ENCODE results near the gene GPRIN2.
"Not testable (repeated sequence)": the region's sequence is repeated elsewhere in the genome, so short reads cannot be mapped to it uniquely, and the experiment has no call there.

GPRIN2 gene

GRCh38 chr10:46512725-46513124 lies 43.7 kb downstream of the GPRIN2 start:
- not testable (repeated sequence) for H3K27me3 Mint-ChIP-seq, DNase-seq, H3K9me3 Mint-ChIP-seq, H3K4me3 Mint-ChIP-seq, ATAC-seq, H3K4me1 Mint-ChIP-seq, H3K27ac Mint-ChIP-seq

- H3K27ac Mint-ChIP-seq, DNase-seq, ATAC-seq, H3K27me3 Mint-ChIP-seq, H3K4me3 Mint-ChIP-seq, H3K9me3 Mint-ChIP-seq, H3K4me1 Mint-ChIP-seq: not testable (repeated sequence)
These were observed 44.5 kb downstream of the GPRIN2 start for GRCh38 chr10:46512002-46512401.

Data from stimulated activated naive CD8-positive, alpha-beta T cell treated with anti-CD3 and anti-CD28 coated beads, Interleukin-15, amount 100 ng/mL, for 72 hours (primary cell).